KG1 (cell line): Measurements from ENCODE around the gene ASAP2.

Experiments used
- DNase-seq: peaks from one replicate; lab custom pipeline; 2025; lab: John Stamatoyannopoulos, UW

The ASAP2 gene

GRCh38 chr2:9275399-9275798, 68.8 kb downstream of the ASAP2 start:
- no peak for DNase-seq

DNA sequence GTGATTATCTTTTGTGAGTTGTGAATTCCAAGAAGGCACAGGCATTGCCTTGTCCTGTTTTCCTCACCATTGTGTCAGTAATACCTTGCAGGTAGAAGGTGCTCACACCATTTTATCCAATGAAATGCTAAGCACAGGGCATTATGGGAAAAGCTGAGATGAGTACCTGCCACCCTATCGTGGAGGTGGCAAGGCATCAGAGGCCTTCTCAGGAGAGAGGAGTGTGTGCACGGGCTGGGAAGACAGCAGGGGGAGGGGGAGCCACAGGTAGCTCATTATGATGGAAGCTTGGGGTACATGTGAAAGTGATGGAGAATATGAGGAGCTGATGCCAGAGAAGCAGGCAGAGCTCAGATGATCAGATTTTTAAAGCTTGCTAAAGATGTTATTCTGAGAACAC, 69.5 kb downstream of the ASAP2 start:
- no peak for DNase-seq

GRCh38 chr2:9276901-9277451, 70.4 kb downstream of the ASAP2 start:
- DNase-seq, result no peak

- DNase-seq, result no peak
Observed at GRCh38 chr2:9278439-9278838, 71.8 kb downstream of the ASAP2 start.

DNA sequence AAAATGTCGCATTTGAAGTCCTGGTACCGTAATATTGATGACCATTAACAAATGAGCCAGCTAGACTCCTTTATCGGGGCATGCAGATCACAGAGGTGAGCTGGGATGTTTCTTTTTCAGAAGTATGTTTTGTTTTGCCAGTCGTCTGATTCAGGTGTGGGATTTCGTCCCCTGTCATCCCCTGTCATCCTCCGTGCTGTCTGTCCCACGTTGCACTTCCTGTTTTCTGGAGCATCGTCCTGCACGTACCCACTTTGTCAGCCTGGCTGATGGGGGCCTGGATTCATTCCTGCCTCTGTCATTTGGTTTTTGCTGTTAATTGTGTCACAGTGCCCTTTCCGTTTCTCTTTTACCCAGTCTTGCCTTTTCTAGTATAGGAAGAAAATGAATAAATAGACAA, 72.8 kb downstream of the ASAP2 start:
- no peak for DNase-seq

- no peak for DNase-seq
Observed at GRCh38 chr2:9280224-9280623, 73.6 kb downstream of the ASAP2 start.

GRCh38 chr2:9281145-9281544, 74.5 kb downstream of the ASAP2 start:
- no peak for DNase-seq

- no peak for DNase-seq
Observed at GRCh38 chr2:9282128-9283112, 75.8 kb downstream of the ASAP2 start.

DNA sequence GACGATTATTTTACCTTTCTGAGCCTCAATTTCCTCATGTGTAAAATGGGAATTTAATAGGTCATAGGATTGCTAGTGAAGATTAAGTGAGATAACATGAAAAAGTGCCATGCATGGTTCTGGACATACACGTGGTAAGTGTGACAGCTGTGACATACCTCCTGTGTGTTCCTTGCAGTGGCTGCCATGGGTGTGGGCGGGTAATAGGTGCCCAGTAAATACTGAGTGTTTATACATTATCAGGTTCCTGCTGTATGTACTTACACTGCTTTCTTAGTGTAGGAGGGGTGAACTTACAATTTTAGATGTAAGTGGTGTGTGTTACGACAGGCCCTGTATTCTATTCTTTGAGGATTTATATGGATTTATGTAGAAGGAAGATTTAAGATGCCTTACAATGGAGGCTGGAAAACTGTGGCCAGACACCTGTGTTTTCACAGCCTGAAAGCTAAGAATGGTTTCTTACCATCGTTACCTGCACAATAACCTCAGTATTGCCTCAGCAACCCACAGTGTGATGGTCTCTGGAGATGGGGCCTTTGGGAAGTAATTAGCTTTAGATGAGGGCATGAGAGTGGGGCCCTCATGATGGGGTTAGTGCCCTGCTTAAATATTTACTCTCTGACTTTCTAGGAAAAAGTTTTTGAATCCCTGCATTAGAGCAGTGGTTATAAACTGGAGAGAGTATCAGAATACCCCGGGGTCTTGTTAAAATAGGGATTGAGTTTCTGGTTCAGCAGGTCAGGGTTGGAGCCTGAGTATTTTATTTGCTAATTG, 78.1 kb downstream of the ASAP2 start:
- DNase-seq, result no peak

DNA sequence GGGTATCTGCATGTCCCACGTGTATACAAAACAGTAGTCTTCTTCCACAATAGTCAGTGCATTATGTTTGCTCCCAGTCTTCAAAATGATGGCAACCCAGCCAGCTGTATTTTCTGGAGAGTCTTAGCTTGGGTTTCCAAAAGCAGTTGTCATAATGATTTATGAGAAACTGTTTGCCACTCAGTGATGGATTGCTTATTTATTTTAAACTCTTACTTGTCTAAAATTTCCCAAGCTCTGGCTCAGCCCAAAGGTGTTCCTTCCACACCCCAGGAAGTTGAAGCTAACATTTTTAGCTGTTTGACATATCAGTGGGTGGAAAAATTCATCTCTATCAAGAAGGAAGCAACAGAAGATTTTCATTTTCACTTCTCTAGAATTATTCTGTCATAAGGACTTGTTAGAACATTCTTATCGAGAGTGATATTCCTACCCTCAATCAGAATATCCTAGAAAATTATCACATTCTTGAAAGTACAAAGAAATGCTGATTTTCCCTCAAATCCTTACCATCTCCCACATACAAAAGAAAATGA, 78.8 kb downstream of the ASAP2 start:
- DNase-seq, result no peak

DNA sequence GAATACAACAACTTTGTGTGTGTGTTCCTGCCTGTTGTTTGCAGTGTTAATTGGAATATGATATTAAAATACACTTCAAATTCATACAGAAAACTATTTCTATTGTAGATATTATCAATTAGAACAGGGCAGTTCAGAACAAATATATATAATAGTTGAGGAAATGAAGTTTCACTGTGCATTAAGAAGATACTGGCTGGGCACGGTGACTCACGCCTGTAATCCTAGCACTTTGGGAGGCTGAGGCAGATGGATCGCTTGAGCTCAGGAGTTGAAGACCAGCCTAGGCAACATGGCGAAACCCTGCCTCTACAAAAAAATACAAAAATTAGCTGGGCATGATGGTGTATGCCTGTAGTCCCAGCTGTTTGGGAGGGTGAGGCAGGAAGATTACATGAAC, 79.3 kb downstream of the ASAP2 start:
- no peak for DNase-seq

DNA sequence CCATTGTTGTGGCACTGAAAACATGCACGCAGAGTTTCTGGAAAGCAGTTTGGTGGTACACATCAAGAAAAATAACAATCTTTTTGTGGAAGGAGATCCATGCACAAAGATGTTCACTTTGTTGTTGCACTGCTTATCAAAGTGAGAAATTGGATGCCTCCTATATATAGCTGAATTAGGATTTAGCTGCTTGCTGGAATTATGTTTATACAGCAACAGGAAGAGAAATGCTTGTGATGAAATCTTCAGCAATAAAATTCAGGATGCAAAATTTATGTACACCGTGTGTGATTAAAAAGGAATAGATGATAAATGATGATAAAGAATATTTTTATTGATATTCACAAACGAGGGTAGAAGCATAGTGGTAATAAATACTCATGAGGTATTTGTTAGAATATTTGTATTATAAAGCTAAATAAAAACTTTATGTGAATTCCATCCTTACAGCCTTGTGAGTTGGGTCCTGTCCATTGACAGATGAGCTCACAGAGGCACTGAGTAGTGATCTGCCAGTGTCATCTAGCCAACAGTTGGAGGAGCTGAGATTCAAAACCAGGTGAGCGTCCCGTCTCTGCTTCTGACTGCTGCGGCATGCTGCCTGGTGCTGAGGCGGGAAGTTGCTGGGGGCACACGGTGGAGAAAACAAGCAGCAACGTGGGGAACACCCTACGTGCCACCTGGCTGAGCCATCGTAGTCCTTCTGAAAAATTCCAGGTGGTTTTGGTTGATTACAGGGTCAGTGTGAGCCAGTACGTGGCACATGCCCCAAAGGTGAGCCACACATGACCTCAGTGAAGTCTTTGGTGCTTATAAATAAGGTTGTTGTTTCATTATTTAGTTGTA, 80.2 kb downstream of the ASAP2 start:
- no peak for DNase-seq

DNA sequence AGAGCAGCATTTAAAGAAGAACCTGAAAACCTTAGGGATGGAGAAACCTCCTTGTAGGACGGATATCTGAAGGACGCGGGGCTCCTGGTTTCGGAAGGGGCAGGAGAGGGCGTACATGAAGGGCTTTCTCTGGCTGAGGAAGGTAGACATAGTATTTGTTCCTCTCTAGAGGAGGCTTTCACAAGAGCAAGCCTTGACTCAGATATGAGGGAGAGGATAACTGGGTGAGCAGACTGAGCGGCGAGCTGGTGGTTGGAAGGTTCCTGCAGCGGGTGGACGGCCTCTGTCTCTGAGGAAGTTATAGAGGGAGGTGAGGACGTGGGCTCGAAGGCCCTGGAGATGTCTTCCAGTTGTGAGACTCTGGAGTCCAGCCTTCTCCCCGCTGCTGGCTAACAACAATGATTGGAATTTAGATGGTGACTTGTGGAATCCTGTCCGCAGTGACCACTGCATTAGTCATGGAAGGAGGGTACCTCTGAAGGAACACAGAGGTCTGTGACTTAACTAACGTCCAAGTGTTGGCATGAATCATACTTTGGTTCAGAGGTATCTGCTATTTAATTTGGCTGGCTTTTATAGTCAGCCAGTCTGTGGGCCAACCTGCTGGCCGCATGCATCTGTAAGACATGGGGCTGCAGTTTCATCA, 80.9 kb downstream of the ASAP2 start:
- DNase-seq, result no peak

- no peak for DNase-seq
Observed at GRCh38 chr2:9288233-9288632, 81.6 kb downstream of the ASAP2 start.

GRCh38 chr2:9288681-9289338, 82.2 kb downstream of the ASAP2 start:
- DNase-seq, result no peak

GRCh38 chr2:9291331-9291730, 84.7 kb downstream of the ASAP2 start:
- DNase-seq, result no peak

DNA sequence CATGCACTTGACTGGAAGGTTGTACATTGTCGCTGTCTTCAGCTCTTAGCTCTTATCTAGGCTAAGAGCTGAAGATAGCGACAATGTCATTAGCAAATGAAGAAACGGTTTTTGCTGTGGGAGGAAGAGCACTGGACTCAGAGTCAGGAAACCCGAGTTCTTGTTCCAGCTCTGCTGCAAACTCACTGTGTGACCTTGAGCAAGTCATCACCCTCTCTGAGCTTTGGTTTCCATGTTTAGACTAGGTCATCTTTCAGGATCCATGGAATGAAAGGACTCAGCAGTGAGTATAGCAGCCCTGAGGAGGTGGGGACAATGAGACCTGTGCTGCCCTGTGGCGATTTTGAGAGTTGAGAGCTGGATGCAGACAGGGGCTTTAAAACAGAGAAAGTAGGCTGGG, 85.3 kb downstream of the ASAP2 start:
- no peak for DNase-seq

- no peak for DNase-seq
Observed at GRCh38 chr2:9292426-9292825, 85.8 kb downstream of the ASAP2 start.

GRCh38 chr2:9294764-9295163, 88.2 kb downstream of the ASAP2 start:
- no peak for DNase-seq

- DNase-seq, result no peak
Observed at GRCh38 chr2:9296559-9296958, 89.9 kb downstream of the ASAP2 start.

DNA sequence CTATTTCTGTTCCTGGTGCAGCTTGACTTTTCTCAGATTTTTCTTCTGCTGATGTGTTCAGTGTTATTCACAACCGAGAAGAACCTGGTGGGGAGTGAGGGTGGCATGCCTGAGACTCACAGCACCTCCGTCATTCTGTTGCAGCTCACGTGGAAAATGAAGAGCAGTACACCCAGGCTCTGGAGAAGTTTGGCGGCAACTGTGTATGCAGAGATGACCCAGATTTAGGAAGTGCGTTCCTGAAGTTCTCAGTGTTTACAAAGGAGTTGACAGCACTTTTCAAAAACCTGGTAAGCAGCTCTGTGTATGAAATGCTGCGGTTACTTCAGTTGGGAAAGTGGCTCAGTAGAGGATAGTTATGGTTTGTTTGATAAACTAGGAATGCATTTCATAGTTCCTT, 90.5 kb downstream of the ASAP2 start:
- DNase-seq, result no peak
